ENCODE measurements around the gene ZNF428. TPM values are rescaled to one million over a fixed set of nuclear protein-coding genes. Genes with fewer than 3 reads are reported as not detected.

The ZNF428 gene
- total RNA-seq, 1 donor from 2014 or later = 29.6 TPM

DNA sequence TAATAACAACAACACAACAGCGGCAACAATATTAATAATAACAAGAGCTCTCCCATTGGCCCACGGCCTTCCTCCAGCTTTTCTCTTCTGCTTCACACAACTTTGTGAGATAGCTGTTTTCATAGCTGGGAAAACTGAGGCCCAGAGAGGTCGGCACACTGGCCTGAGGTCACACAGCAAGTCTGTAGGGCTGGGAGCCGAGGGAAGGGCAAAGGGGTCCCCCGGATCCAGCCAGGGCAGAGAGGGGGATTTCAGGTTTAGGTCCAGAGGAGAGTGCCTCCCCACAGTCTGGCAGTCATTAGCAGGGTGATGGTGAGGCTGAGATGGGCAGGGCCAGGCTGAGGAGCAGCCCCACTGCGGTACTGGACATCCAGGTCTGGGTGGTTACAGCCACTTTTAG is 29.2 kb upstream of the ZNF428 start:
- TF ChIP-seq, protein P1, sequence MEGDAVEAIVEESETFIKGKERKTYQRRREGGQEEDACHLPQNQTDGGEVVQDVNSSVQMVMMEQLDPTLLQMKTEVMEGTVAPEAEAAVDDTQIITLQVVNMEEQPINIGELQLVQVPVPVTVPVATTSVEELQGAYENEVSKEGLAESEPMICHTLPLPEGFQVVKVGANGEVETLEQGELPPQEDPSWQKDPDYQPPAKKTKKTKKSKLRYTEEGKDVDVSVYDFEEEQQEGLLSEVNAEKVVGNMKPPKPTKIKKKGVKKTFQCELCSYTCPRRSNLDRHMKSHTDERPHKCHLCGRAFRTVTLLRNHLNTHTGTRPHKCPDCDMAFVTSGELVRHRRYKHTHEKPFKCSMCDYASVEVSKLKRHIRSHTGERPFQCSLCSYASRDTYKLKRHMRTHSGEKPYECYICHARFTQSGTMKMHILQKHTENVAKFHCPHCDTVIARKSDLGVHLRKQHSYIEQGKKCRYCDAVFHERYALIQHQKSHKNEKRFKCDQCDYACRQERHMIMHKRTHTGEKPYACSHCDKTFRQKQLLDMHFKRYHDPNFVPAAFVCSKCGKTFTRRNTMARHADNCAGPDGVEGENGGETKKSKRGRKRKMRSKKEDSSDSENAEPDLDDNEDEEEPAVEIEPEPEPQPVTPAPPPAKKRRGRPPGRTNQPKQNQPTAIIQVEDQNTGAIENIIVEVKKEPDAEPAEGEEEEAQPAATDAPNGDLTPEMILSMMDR (IDR thresholded peaks at IDR 0.05) = no peak
- no peak overlapping the region for H3K4me3 ChIP-seq
- H3K27me3 ChIP-seq (ENCODE audit: low read depth) = no peaks in the 10 kb centered on the region
- no peak overlapping the region for H3K27ac ChIP-seq
- peaks cover 72% of the 10 kb centered on the region for H3K36me3 ChIP-seq
- H3K9me3 ChIP-seq = no peaks in the 10 kb centered on the region
- intact Hi-C loops (cut with DNase I) = no loop called here
- H3K4me1 ChIP-seq = peaks cover 5% of the 10 kb centered on the region
- ATAC-seq (no peak), DNase-seq (no peak)

DNA sequence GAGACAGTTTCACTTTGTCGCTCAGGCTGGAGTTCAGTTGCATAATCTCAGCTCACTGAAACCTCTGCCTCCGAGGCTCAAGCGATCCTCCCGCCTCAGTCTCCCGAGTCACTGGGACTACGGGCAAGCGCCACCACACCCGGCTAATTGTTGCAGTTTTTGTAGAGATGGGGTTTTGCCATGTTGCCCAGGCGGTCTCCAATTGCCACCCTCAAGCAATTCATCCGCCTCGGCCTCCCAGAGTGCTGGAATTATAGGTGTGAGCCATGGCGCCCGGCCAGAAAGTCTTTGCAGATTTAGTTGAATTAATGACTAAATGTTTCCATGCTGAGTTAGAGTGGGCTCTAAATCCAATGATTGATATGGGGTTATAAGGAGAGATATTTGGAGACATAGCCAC is 24.8 kb upstream of the ZNF428 start:
- Histone ChIP-seq H3K4me3 (no peak overlapping the region), H3K4me1 (peaks cover 8% of the 10 kb centered on the region), H3K27me3 (ENCODE audit: low read depth) (no peaks in the 10 kb centered on the region), H3K9me3 (no peaks in the 10 kb centered on the region), H3K27ac (no peak overlapping the region), H3K36me3 (peaks cover 28% of the 10 kb centered on the region)
- DNase-seq (no peak), ATAC-seq (no peak)
- TF ChIP-seq, protein P1 (IDR thresholded peaks at IDR 0.05) = no peak
- intact Hi-C loops (cut with DNase I) = no loop called here

DNA sequence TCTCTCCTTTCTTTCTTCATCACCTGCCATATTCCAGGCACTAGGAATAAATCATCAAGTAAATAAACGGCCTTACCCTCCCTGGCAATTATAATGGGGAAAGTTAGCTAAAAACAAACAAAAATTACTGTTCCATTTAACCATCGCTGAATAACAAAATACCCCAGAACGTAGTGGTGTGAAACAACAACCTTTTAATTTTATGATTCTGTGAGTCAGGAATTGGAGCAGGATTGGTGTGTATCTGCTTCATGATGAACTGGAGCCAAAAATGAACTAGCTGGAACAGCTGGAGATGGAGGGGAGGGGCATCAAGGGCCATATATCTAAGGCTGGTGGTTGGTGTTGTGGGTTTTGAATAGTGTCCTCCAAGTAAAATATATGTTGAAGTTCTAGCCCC is 23.9 kb upstream of the ZNF428 start:
- Histone ChIP-seq H3K9me3 (no peaks in the 10 kb centered on the region), H3K4me3 (no peak overlapping the region), H3K27me3 (ENCODE audit: low read depth) (peaks cover 3% of the 10 kb centered on the region), H3K4me1 (peaks cover 8% of the 10 kb centered on the region), H3K27ac (no peak overlapping the region), H3K36me3 (peaks cover 20% of the 10 kb centered on the region)
- intact Hi-C loops (cut with DNase I) = no loop called here
- DNase-seq (no peak), ATAC-seq (no peak)
- TF ChIP-seq, protein P1 (IDR thresholded peaks at IDR 0.05) = no peak

DNA sequence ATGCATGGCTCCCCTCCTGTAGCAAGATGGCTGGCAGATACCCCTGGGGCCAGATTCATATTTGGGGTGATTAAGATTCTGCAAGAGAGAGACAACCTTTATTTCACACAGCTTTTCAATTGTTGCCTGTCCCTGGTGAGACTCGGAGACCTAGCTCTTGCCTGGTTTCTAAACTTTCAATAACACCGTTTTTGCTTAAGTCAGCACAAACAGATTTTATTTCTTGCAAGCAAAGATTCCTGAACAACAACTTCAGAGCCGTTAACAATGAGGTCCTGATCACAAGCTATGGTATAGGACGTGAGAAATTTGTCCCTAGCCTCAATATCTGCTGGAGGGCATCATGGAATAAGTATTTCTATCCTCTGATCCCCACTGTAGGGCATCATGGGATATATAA is 23.1 kb upstream of the ZNF428 start:
- H3K9me3 ChIP-seq = no peaks in the 10 kb centered on the region
- peaks cover 3% of the 10 kb centered on the region for H3K27me3 ChIP-seq (ENCODE audit: low read depth)
- peaks cover 8% of the 10 kb centered on the region for H3K4me1 ChIP-seq
- peaks cover 12% of the 10 kb centered on the region for H3K36me3 ChIP-seq
- ATAC-seq (no peak), DNase-seq (no peak)
- TF ChIP-seq, protein P1 (IDR thresholded peaks at IDR 0.05) = no peak
- intact Hi-C loops (cut with DNase I) = no loop called here
- H3K27ac ChIP-seq = no peak overlapping the region
- H3K4me3 ChIP-seq = no peak overlapping the region

DNA sequence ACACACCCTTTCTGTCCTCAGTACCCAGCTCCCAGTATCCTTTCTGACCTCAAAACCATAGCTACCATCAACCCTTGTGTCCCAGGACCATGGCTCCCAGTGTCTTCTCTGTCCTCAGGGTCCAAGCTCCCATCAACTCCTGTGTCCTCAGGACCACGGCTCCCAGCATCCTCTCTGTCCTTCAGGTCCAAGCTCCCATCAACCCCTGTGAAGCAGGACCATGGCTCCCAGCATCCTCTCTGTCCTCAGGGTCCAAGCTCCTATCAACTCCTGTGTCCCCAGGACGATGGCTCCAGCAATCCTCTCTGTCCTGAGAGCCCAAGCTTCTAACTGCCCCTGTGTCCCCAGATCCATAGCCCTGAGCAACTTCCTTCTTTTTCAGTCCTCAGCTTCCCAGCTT is 21.9 kb upstream of the ZNF428 start:
- Histone ChIP-seq H3K27ac (no peak overlapping the region), H3K9me3 (no peaks in the 10 kb centered on the region), H3K4me1 (peaks cover 8% of the 10 kb centered on the region), H3K27me3 (ENCODE audit: low read depth) (peaks cover 4% of the 10 kb centered on the region), H3K4me3 (no peak overlapping the region), H3K36me3 (no peaks in the 10 kb centered on the region)
- ATAC-seq (no peak), DNase-seq (no peak)
- TF ChIP-seq, protein P1 (IDR thresholded peaks at IDR 0.05) = no peak
- intact Hi-C loops (cut with DNase I) = no loop called here

DNA sequence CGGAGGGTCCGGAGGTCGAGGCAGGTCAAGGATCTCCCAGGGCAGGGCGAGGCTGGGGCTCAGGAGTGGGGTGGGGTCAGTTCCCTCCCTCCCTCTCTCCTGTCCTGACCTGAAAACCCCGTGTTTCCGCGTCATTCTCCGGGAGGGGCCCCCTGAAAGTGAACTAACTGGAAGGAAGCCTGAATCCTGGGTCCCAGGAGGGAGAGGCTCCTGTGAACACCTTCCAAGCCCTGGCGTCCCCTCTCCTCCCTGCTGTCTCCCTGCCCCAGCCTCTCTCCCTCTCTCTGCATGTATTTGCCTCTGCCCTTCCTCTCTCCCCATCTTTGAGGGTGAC is 21.0 kb upstream of the ZNF428 start:
- ATAC-seq = peak; percentile 18 to 40
- H3K36me3 ChIP-seq = no peaks in the 10 kb centered on the region

More for the DNA sequence above, 21.0 kb upstream of the ZNF428 start:
- intact Hi-C loops (cut with DNase I) = no loop called here
- TF ChIP-seq, protein P1 (IDR thresholded peaks at IDR 0.05) = no peak
- no peak for DNase-seq
- H3K27me3 ChIP-seq (ENCODE audit: low read depth) = peaks cover 8% of the 10 kb centered on the region
- H3K4me3 ChIP-seq = peak overlapping the region; percentile 54
- H3K27ac ChIP-seq = no peak overlapping the region
- H3K4me1 ChIP-seq = peaks cover 8% of the 10 kb centered on the region
- no peaks in the 10 kb centered on the region for H3K9me3 ChIP-seq
